ENCODE results near the gene CA10. TPM values are rescaled to one million over a fixed set of nuclear protein-coding genes. Genes with fewer than 3 reads are reported as not detected.

CA10 gene
- total RNA-seq, 1 experiment from 2014 or later = 0.46 TPM

- Histone ChIP-seq H2BK120ac (ENCODE audit: low read depth, low read length, poor library complexity, severe bottlenecking) (no peak overlapping the region), H3K56ac (ENCODE audit: insufficient read length, low read depth, low read length) (no peak overlapping the region), H3K9me3 (ENCODE audit: control insufficient read depth, low read depth, low read length) (no peaks in the 10 kb centered on the region), H3K4me2 (ENCODE audit: insufficient read depth, insufficient read length, low read length) (no peak overlapping the region), H4K8ac (replicated peaks; ENCODE audit: insufficient read length, low read depth, low read length) (no peak overlapping the region), H4K5ac (ENCODE audit: insufficient read length, low read depth, low read length) (no peak overlapping the region), H3K27ac (ENCODE audit: insufficient read length, low read depth, low read length) (no peak overlapping the region), H3K23me2 (ENCODE audit: insufficient read length, low read depth, low read length, poor library complexity, severe bottlenecking) (no peaks in the 10 kb centered on the region), H4K20me1 (ENCODE audit: control insufficient read depth, insufficient read depth, insufficient read length) (no peaks in the 10 kb centered on the region), H2BK12ac (ENCODE audit: insufficient read length, low read depth, low read length) (no peak overlapping the region), H3K79me2 (ENCODE audit: insufficient read depth, low read length) (no peaks in the 10 kb centered on the region), H3K23ac (ENCODE audit: insufficient read length, low read depth, low read length) (no peak overlapping the region), H3K18ac (ENCODE audit: insufficient read length, low read depth, low read length) (no peak overlapping the region), H3K9ac (ENCODE audit: extremely low read depth, insufficient read length, low read length) (no peak overlapping the region), H2AFZ (ENCODE audit: low read length) (no peak overlapping the region), H2BK20ac (ENCODE audit: low read depth, low read length, poor library complexity, severe bottlenecking) (no peak overlapping the region), H3K14ac (ENCODE audit: insufficient read depth, low read length) (no peak overlapping the region), H3K4ac (ENCODE audit: low read depth, low read length) (no peak overlapping the region), H3K79me1 (ENCODE audit: insufficient read depth, low read depth, low read length, poor library complexity, severe bottlenecking) (no peaks in the 10 kb centered on the region), H4K91ac (ENCODE audit: insufficient read length, low read depth, low read length) (no peak overlapping the region), H2BK15ac (ENCODE audit: low read depth, low read length) (no peak overlapping the region), H2BK5ac (ENCODE audit: insufficient read length, low read length) (no peak overlapping the region), H3K4me1 (ENCODE audit: insufficient read depth, low read length) (no peaks in the 10 kb centered on the region; the same call in 1 of the 2 replicates), H3K27me3 (ENCODE audit: insufficient read depth, low read length) (no peaks in the 10 kb centered on the region), H3T11ph (ENCODE audit: low read length) (no peak overlapping the region), H2AK5ac (ENCODE audit: insufficient read length, low read length) (no peak overlapping the region)
- WGBS (ENCODE audit: extremely low coverage, insufficient read length, low lambda C conversion rate) = no CpG with 5 or more reads among the region's 6 CpGs
- TF ChIP-seq, protein P1, sequence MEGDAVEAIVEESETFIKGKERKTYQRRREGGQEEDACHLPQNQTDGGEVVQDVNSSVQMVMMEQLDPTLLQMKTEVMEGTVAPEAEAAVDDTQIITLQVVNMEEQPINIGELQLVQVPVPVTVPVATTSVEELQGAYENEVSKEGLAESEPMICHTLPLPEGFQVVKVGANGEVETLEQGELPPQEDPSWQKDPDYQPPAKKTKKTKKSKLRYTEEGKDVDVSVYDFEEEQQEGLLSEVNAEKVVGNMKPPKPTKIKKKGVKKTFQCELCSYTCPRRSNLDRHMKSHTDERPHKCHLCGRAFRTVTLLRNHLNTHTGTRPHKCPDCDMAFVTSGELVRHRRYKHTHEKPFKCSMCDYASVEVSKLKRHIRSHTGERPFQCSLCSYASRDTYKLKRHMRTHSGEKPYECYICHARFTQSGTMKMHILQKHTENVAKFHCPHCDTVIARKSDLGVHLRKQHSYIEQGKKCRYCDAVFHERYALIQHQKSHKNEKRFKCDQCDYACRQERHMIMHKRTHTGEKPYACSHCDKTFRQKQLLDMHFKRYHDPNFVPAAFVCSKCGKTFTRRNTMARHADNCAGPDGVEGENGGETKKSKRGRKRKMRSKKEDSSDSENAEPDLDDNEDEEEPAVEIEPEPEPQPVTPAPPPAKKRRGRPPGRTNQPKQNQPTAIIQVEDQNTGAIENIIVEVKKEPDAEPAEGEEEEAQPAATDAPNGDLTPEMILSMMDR (conservative IDR thresholded peaks at IDR 0.05) = no peak
- Mint-ChIP-seq H3K27me3 (ENCODE audit: low read depth) (no peaks in the 10 kb centered on the region), H3K4me3 (no peak overlapping the region), H3K36me3 (ENCODE audit: insufficient read depth in 1 of 3, low read depth in 3 of 3) (peaks cover 0 to 4% (median 2%) of the 10 kb centered on the region in 3 experiments; a peak in 4 of 7 replicates), H3K9me3 (peaks cover 3 to 5% of the 10 kb centered on the region in 2 experiments; a peak in 3 of 5 replicates), H3K27ac (peak overlapping the region in 1 of 3 experiments; percentile 17; a peak in 3 of 7 replicates), H3K4me1 (peaks cover 6 to 12% of the 10 kb centered on the region in 2 experiments; a peak in 3 of 4 replicates)
- DNase-seq = no peak
Observed at GRCh38 chr17:51611585-51611984, 546.9 kb downstream of the CA10 start.

Measured in H9 (cell line).